Left lung (tissue), 10 donors: ENCODE measurements around the gene DLG5. TPM values are rescaled to one million over a fixed set of nuclear protein-coding genes. Genes with fewer than 3 reads are reported as not detected.
A peak's percentile ranks its signal among the peaks of the same experiment; 100 is the strongest.

Experiments used
- ATAC-seq: fragments of 200-7000 bp; cut with Tn5 transposase; one replicate; pipeline ENCODE4 v1.9.1; 2020; ENCODE audit warnings: moderate library complexity
- DNase-seq, 4 donors: peaks; one replicate each; pipeline ENCODE4 v3.0.0-alpha.2; 2013 to 2020
- H3K27ac ChIP-seq, 2 donors: fragments of 200-600 bp; sonication (generic) in 1 of 2; one replicate each; pipeline versions ENCODE4 v1.5.0 to v1.8.0; 2020 to 2021
- H3K27me3 ChIP-seq, 2 donors: fragments of 200-600 bp; sonication (generic) in 1 of 2; one replicate each; pipeline versions ENCODE4 v1.5.0 to v1.8.0; 2020 to 2021
- H3K36me3 ChIP-seq, 2 donors: fragments of 200-600 bp; sonication (generic) in 1 of 2; one replicate each; pipeline versions ENCODE4 v1.5.0 to v1.8.0; 2020 to 2021
- H3K4me1 ChIP-seq, 2 donors: fragments of 200-600 bp; one replicate each; pipeline ENCODE4 v1.8.0; 2021
- H3K4me3 ChIP-seq, 2 donors: fragments of 200-600 bp; sonication (generic) in 1 of 2; one replicate each; pipeline versions ENCODE4 v1.5.0 to v1.8.0; 2020 to 2021; ENCODE audit warnings: mild to moderate bottlenecking in 1 of 2
- H3K9me3 ChIP-seq, 2 donors: fragments of 200-600 bp; sonication (generic) in 1 of 2; one replicate each; pipeline versions ENCODE4 v1.5.0 to v1.8.0; 2020 to 2021
- CTCF ChIP-seq, 2 donors: fragments of 200-600 bp; sonication (generic) in 1 of 2; IDR thresholded peaks; one replicate each; pipeline versions ENCODE4 v1.5.0 to v1.8.0; 2021; ENCODE audit warnings: antibody characterized with exemption in 2 of 2
- intact Hi-C, 2 donors: fragments of 100-400 bp; cut with DNase I; formaldehyde crosslinking; loops; one replicate each; pipeline versions ENCODE4 v1.11.2 to v1.14.2; 2022
- polyA plus RNA-seq, 6 donors: library from polyadenylated mRNA; unstranded; fragments of 120-200 nt; gene quantifications; one replicate each; pipeline ENCODE4 v1.2.1, GENCODE V29; 2013; ENCODE audit not compliant: insufficient read length in 6 of 6
- total RNA-seq, 2 donors: library from RNA; stranded (reverse); fragmentation: NEBNext Ultra II Directional; extraction: Animal tissue kit (Norgen Biotek cat#: 25700); gene quantifications; one replicate each; pipeline ENCODE4 v1.2.1, GENCODE V29; 2021
- donor health status: DM: no; HTN: yes; CAD: no.
- donor health status: DM: no; HTN: no; CAD: no.

DLG5 gene
- total and polyA plus RNA-seq, 8 donors, result 17.0 to 53.4 (median 49.0) TPM

GRCh38 chr10:77967611-77968022 lies 41.1 kb upstream of the DLG5 start:
- DNase-seq (peak in 1 of 4 donors; percentile 67), ATAC-seq (no peak)
- no peak for TF ChIP-seq CTCF (IDR thresholded peaks at IDR 0.05)
- Histone ChIP-seq H3K27me3 (no peaks in the 10 kb centered on the region), H3K4me3 (no peak overlapping the region), H3K4me1 (peaks cover 5 to 10% of the 10 kb centered on the region in 2 donors), H3K9me3 (no peaks in the 10 kb centered on the region), H3K27ac (no peak overlapping the region), H3K36me3 (no peaks in the 10 kb centered on the region)
- intact Hi-C loops, result no loop called here

GRCh38 chr10:77965294-77965693 lies 38.7 kb upstream of the DLG5 start:
- DNase-seq (no peak), ATAC-seq (peak; percentile 15)
- Histone ChIP-seq H3K36me3 (no peaks in the 10 kb centered on the region), H3K27me3 (no peaks in the 10 kb centered on the region), H3K4me1 (no peaks in the 10 kb centered on the region), H3K9me3 (no peaks in the 10 kb centered on the region), H3K27ac (no peak overlapping the region), H3K4me3 (no peak overlapping the region)
- no peak for TF ChIP-seq CTCF (IDR thresholded peaks at IDR 0.05)
- intact Hi-C loops, result no loop called here

GRCh38 chr10:77964811-77965210 lies 38.3 kb upstream of the DLG5 start:
- ATAC-seq (no peak), DNase-seq (no peak)
- no peaks in the 10 kb centered on the region for H3K36me3 ChIP-seq
- no peak overlapping the region for H3K4me3 ChIP-seq
- no peak for TF ChIP-seq CTCF (IDR thresholded peaks at IDR 0.05)
- H3K27me3 ChIP-seq, result no peaks in the 10 kb centered on the region
- H3K9me3 ChIP-seq, result no peaks in the 10 kb centered on the region
- no peak overlapping the region for H3K27ac ChIP-seq
- intact Hi-C loops, result no loop called here
- no peaks in the 10 kb centered on the region for H3K4me1 ChIP-seq

- no peaks in the 10 kb centered on the region for H3K27me3 ChIP-seq
- H3K9me3 ChIP-seq, result no peaks in the 10 kb centered on the region
- H3K4me1 ChIP-seq, result no peaks in the 10 kb centered on the region
- no peaks in the 10 kb centered on the region for H3K36me3 ChIP-seq
- no peak overlapping the region for H3K4me3 ChIP-seq
- DNase-seq, result no peak
- ATAC-seq, result no peak
- no peak for TF ChIP-seq CTCF (IDR thresholded peaks at IDR 0.05)
- H3K27ac ChIP-seq, result no peak overlapping the region
- intact Hi-C loops, result no loop called here
These were observed 37.3 kb upstream of the DLG5 start for GRCh38 chr10:77963901-77964300.

- intact Hi-C loops, result no loop called here
- DNase-seq (no peak), ATAC-seq (no peak)
- H3K27me3 ChIP-seq, result no peaks in the 10 kb centered on the region
- H3K27ac ChIP-seq, result no peak overlapping the region
- H3K4me3 ChIP-seq, result no peak overlapping the region
- no peaks in the 10 kb centered on the region for H3K4me1 ChIP-seq
- H3K9me3 ChIP-seq, result no peaks in the 10 kb centered on the region
- H3K36me3 ChIP-seq, result no peaks in the 10 kb centered on the region
- no peak for TF ChIP-seq CTCF (IDR thresholded peaks at IDR 0.05)
These were observed 36.0 kb upstream of the DLG5 start for GRCh38 chr10:77962350-77963146.
